A549 (cell line): ENCODE results near the gene ASF1B.

Source experiments
- BHLHE40 ChIP-seq: IDR thresholded peaks from 2 replicates; pipeline ENCODE4 v1.6.1; 2012; ENCODE audit warnings: low read depth, low read length, inconsistent platforms
- EHMT2 ChIP-seq: fragments of 200-600 bp; sonication (generic); IDR thresholded peaks from 2 replicates; pipeline ENCODE4 v1.6.1; 2016; ENCODE audit warnings: antibody characterized with exemption, low read depth, mild to moderate bottlenecking, moderate library complexity
- FOSL2 ChIP-seq, 2 experiments: fragments of 450-650 bp in 1 of 2; fragments of >200 bp in 1 of 2; sonication (Bioruptor Twin) in 1 of 2; formaldehyde crosslinking; IDR thresholded peaks; 2 replicates each; pipeline versions ENCODE4 v1.5.0 to v1.6.1; 2016 to 2020; ENCODE audit warnings: mild to moderate bottlenecking in 1 of 2, moderate library complexity in 1 of 2
- HDAC2 ChIP-seq: fragments of 200-600 bp; sonication (generic); IDR thresholded peaks from 2 replicates; pipeline ENCODE4 v1.6.1; 2016
- POLR2A ChIP-seq: IDR thresholded peaks from 2 replicates; pipeline ENCODE4 v1.6.1; 2012; ENCODE audit warnings: mild to moderate bottlenecking, low read length
- RFX5 ChIP-seq: fragments of 450-650 bp; IDR thresholded peaks from 2 replicates; pipeline ENCODE4 v1.7.1; 2014; ENCODE audit warnings: antibody characterized with exemption, mild to moderate bottlenecking, moderate library complexity
- TF ChIP-seq, protein P1 (sequence below): IDR thresholded peaks from 2 replicates; pipeline ENCODE4 v1.6.1; 2012
- TF ChIP-seq, protein P2 (sequence below): IDR thresholded peaks from 2 replicates; pipeline ENCODE4 v1.6.1; 2012
- TF ChIP-seq, protein P3 (sequence below): fragments of >200 bp; sonication (Bioruptor Twin); formaldehyde crosslinking; IDR thresholded peaks from 3 replicates; pipeline ENCODE4 v1.5.1; 2016
- TF ChIP-seq, protein P4 (sequence below): fragments of 250-450 bp; sonication (Bioruptor Pico); IDR thresholded peaks from 2 replicates; pipeline ENCODE4 v1.5.0; 2021; ENCODE audit warnings: mild to moderate bottlenecking, moderate library complexity, borderline replicate concordance
- TF ChIP-seq, protein P5 (sequence below): fragments of 450-650 bp; IDR thresholded peaks from 2 replicates; pipeline ENCODE4 v1.6.1; 2014; ENCODE audit warnings: antibody characterized with exemption

DNA sequence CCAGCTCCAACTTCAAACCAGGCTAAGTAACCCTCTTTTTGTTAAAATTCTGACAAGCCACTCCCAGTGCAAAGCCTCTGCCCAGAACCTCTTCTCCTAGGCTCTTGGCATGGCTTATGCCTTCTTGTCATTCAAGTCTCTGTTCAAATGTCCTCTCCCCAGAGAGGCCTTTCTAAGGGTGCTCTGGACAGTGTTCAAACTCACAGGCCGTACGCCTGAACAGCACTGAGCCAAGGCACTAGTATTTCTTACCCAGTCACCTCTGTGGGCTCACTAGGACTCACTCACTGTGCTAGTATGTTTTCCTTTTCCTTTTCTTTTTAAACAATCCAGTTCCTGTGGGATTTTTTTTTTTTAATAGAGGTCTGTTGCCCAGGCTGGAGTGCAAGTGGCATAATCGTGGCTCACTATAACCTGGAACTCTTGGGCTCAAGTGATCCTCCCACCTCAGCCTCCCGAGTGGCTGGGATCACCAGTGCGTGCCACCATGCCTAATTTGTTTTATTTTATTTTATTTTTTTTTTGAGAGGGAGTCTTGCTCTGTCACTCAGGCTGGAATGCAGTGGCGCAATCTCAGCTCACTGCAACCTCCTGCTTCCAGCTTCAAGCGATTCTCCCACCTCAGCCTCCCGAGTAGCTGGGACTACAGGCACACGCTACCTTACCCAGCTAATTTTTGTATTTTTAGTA is 2.3 kb upstream of the ASF1B start:
- TF ChIP-seq, protein P1, sequence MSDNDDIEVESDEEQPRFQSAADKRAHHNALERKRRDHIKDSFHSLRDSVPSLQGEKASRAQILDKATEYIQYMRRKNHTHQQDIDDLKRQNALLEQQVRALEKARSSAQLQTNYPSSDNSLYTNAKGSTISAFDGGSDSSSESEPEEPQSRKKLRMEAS: no peak
- no peak for TF ChIP-seq RFX5
- TF ChIP-seq, protein P2, sequence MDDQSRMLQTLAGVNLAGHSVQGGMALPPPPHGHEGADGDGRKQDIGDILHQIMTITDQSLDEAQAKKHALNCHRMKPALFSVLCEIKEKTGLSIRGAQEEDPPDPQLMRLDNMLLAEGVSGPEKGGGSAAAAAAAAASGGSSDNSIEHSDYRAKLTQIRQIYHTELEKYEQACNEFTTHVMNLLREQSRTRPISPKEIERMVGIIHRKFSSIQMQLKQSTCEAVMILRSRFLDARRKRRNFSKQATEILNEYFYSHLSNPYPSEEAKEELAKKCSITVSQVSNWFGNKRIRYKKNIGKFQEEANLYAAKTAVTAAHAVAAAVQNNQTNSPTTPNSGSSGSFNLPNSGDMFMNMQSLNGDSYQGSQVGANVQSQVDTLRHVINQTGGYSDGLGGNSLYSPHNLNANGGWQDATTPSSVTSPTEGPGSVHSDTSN: no peak
- TF ChIP-seq, protein P3, sequence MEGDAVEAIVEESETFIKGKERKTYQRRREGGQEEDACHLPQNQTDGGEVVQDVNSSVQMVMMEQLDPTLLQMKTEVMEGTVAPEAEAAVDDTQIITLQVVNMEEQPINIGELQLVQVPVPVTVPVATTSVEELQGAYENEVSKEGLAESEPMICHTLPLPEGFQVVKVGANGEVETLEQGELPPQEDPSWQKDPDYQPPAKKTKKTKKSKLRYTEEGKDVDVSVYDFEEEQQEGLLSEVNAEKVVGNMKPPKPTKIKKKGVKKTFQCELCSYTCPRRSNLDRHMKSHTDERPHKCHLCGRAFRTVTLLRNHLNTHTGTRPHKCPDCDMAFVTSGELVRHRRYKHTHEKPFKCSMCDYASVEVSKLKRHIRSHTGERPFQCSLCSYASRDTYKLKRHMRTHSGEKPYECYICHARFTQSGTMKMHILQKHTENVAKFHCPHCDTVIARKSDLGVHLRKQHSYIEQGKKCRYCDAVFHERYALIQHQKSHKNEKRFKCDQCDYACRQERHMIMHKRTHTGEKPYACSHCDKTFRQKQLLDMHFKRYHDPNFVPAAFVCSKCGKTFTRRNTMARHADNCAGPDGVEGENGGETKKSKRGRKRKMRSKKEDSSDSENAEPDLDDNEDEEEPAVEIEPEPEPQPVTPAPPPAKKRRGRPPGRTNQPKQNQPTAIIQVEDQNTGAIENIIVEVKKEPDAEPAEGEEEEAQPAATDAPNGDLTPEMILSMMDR: no peak
- TF ChIP-seq POLR2A: no peak
- TF ChIP-seq BHLHE40: no peak
- TF ChIP-seq, protein P4, sequence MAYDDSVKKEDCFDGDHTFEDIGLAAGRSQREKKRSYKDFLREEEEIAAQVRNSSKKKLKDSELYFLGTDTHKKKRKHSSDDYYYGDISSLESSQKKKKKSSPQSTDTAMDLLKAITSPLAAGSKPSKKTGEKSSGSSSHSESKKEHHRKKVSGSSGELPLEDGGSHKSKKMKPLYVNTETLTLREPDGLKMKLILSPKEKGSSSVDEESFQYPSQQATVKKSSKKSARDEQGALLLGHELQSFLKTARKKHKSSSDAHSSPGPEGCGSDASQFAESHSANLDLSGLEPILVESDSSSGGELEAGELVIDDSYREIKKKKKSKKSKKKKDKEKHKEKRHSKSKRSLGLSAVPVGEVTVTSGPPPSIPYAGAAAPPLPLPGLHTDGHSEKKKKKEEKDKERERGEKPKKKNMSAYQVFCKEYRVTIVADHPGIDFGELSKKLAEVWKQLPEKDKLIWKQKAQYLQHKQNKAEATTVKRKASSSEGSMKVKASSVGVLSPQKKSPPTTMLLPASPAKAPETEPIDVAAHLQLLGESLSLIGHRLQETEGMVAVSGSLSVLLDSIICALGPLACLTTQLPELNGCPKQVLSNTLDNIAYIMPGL (CRISPR knock-in tag): no peak
- TF ChIP-seq, protein P5, sequence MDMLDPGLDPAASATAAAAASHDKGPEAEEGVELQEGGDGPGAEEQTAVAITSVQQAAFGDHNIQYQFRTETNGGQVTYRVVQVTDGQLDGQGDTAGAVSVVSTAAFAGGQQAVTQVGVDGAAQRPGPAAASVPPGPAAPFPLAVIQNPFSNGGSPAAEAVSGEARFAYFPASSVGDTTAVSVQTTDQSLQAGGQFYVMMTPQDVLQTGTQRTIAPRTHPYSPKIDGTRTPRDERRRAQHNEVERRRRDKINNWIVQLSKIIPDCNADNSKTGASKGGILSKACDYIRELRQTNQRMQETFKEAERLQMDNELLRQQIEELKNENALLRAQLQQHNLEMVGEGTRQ: no peak
- no peak for TF ChIP-seq FOSL2 (IDR thresholded peaks at IDR 0.05)
- TF ChIP-seq FOSL2 (CRISPR knock-in tag; IDR thresholded peaks at IDR 0.05): no peak
- TF ChIP-seq HDAC2: no peak
- TF ChIP-seq EHMT2: no peak
